ENCODE data around the gene DPH1.

DPH1 gene

GRCh38 chr17:2061441-2061958 is 31.5 kb downstream of the DPH1 start:
- DNase-seq (ENCODE audit: low read depth in 3 of 3), result no peak

- no peak for DNase-seq (ENCODE audit: low read depth in 3 of 3)
Observed at GRCh38 chr17:2062571-2063183, 32.7 kb downstream of the DPH1 start.

GRCh38 chr17:2063261-2064146 is 33.6 kb downstream of the DPH1 start:
- DNase-seq (ENCODE audit: low read depth in 3 of 3), result no peak

- no peak for DNase-seq (ENCODE audit: low read depth in 3 of 3)
Observed at GRCh38 chr17:2064147-2064489, 34.2 kb downstream of the DPH1 start.

GRCh38 chr17:2064520-2064971 is 34.6 kb downstream of the DPH1 start:
- no peak for DNase-seq (ENCODE audit: low read depth in 3 of 3)

GRCh38 chr17:2064980-2065785 is 35.2 kb downstream of the DPH1 start:
- DNase-seq (ENCODE audit: low read depth in 3 of 3), result peak in 1 of 3 experiments; percentile 39

- no peak for DNase-seq (ENCODE audit: low read depth in 3 of 3)
Observed at GRCh38 chr17:2065949-2066400, 36.0 kb downstream of the DPH1 start.

GRCh38 chr17:2067048-2067561 is 37.2 kb downstream of the DPH1 start:
- no peak for DNase-seq (ENCODE audit: low read depth in 3 of 3)

DNA sequence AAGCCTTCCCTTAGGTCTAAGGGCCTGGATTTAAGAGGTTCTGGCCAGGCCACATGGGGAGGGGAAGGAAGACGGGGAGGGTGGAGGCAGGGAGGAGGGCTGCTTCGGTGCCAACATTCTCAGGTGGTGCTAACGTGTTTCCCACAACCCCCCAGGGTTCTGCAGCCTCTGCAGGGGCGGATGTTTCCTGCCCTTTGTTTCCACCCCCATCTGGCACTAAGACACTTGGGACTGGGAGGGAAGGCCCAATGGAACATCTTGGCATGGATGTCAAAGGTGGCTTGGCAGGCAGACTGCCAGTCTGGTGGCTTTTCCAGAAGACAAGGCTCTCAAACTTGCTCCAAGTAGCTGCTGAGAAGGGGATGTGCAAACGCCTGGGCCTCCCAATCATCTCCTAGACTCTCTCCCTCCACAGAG is 37.7 kb downstream of the DPH1 start:
- DNase-seq (ENCODE audit: low read depth in 3 of 3), result no peak

DNA sequence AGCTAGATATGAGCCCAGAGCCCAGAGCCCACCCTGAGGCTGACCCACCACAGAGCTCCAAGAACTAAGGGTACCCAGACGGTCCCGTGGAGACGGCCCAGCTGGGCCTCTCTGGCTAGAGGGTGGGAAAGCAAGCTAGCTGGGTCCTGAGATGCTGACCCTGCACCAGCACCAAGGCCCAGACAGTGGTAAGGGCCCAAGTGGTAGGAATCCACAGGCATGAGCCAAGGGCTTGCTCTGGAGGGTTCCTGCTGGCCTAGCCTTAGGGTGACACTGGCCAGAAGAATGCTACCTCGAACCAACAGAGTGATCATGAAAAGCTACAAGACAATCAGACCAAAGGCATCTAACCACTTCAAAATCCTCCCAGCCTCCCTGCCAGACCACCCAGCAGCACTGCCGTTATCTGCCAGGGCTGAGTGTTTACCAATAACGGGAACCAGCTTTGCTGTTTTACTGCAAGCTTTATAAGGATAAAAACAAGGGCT is 38.1 kb downstream of the DPH1 start:
- DNase-seq (ENCODE audit: low read depth in 3 of 3), result no peak

DNA sequence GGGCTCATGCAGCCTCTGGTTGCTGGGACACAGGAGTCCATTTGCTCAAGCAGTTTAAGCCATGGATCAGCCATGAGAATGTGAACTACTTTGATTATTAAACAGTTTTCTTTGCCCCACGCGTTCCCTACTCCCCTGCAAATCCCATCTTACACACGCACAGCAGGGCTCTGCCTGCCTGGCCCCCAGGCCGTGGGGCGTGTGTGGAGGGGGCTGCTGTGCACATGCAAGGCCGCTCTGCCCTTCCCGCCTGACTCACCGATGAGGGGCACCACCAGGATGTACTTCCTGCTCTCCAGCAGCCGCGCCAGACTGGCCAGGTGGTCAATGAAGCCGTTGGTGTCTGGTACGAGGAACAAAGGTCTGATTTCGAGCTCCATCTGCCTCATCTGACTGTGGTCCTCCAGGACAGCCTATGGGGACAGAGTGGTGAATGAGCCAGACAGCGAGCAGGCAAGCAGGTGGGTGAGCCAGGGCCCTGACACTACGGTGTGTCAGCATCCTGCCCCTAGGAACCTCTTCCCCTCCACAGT is 38.6 kb downstream of the DPH1 start:
- no peak for DNase-seq (ENCODE audit: low read depth in 3 of 3)

- no peak for DNase-seq (ENCODE audit: low read depth in 3 of 3)
Observed at GRCh38 chr17:2070241-2071023, 40.5 kb downstream of the DPH1 start.

- no peak for DNase-seq (ENCODE audit: low read depth in 3 of 3)
Observed at GRCh38 chr17:2071024-2071385, 41.1 kb downstream of the DPH1 start.

- no peak for DNase-seq (ENCODE audit: low read depth in 3 of 3)
Observed at GRCh38 chr17:2071455-2072281, 41.7 kb downstream of the DPH1 start.

- no peak for DNase-seq (ENCODE audit: low read depth in 3 of 3)
Observed at GRCh38 chr17:2074919-2075318, 45.0 kb downstream of the DPH1 start.

DNA sequence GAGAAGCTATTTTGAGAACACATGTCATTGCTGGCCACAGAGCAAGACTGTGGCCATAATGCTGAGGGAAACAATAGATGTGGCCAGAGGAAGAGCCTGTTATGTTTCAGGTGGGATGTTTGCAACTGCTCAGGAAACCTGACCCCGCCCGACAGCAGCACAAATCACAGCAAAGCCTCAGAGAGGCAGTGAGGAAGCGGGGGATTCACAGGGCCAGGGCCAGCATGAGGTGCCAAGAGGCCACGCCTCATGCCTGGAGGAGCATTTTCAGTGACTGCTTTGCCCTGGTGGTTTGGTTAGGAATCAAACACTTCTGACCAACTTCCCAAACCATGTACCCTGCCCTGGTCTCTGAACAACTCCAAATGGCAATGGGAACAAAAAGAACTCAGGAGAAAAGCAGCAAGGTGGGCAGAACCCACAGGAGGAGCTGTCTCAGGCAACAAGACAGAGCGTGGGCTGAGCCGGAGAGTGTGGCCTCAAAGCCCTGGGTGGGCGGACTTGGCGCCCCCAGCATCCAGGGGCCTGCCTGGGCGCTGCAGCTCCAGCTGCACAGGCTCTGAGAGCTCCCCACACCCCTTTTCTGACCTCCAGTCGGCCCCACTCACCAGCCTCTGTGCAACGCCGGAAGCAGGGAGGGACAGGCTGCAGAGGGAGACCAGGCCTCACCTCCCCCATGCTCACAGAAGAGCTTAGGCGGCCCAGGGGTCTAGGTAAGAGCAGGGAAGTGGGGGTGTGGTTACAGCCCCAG is 45.6 kb downstream of the DPH1 start:
- DNase-seq (ENCODE audit: low read depth in 3 of 3), result no peak

- DNase-seq (ENCODE audit: low read depth in 3 of 3), result no peak
Observed at GRCh38 chr17:2076087-2076984, 46.4 kb downstream of the DPH1 start.

- DNase-seq (ENCODE audit: low read depth in 3 of 3), result no peak
Observed at GRCh38 chr17:2077040-2077439, 47.1 kb downstream of the DPH1 start.
